ENCODE measurements around the gene CDH23.

Gene CDH23

DNA sequence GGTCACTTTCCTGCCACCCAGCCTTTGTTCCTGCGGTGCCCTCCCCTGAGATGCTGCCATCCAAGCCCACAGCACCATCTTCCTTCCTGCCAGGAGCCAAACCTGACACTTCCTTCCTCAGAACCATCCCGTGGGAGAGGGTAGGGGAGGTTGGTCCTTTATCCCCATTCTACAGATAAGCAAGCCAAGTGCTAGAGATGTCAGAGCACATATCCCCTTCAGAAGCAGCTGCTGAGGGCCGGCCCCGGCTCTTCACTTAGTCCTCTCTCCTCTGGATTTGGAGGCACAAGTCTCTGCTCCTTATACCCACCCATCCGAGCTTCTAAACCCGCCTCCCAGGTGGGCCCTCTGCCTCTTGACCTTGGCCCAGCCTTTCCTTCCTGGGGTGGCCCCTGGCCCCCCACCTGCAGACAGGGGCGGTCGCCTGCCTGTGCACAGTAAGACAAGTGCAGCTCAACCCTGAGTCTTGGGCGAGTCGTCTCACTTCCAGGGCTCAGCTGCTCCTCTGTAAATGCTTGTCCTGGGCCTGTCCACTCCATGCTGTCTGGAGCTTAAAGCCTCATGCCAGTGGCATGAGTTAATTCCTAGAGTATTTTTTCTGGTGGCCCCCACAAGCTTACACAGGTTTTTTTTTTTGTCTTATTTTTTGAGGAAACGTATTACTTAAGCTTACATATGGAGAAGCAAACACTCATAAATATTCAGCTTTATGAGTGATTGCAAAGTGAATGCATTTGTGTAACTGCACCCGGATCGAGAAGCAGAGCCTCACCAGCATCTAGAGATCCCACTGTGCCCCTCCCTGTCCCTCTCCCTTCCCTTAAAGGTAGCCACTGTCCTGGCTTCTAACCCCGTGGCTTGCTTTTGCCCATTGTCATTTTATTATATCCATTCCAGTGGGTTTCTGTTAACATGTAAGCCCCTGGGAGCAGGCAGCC lies 125.1 kb downstream of the CDH23 start:
- no peak for DNase-seq

DNA sequence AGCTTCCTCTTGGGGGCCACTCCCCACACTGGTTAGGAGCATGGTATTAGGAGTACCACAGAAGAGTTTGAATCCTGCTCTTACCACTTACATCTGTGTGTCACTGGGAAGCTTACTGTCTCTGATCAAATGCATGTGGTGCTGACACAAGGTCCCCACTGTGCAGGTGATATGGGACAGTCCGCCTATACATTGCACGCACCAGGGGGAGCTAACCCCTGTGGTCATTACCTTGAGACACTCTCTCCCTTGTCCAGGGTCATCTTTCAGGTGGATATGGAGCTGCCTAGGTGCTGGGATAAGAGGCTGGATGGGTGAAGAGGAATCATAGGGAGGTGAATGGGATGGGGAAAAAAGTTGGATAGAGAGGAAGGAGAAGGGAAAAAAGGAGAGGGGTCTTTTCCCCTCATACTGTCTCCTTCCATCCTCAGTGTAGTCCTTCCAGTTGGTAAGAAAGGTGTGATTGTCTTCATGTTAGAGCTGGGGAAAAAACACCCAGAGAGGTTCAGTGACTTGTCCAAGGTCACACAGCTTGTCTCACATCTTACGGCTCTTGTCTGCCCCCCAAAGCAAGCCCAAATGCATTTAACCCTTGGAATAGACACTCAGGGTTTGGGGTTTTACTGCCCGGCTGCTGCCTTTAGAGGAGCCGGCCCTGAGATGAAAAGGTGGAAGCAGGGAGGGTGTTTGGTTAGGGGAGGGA lies 125.9 kb downstream of the CDH23 start:
- DNase-seq: no peak

DNA sequence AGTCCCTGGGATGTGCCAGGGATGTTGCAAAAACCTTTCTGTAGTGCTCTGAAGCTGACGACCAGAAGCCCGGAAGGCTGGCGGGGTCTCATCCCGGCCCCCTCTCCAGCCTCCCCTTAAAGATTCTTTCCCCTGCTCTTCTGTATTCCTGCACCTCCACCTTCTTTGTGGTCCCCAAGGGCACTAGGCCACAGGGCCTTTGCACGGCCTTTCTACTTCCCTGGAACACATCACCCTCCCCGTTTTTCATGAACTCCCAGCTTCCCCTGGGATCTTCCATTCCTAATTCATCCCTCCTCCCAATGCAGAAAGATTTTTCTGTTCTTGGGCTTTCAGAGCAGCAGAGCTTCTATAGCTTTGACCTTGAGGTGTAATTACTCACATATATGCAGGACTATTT lies 127.0 kb downstream of the CDH23 start:
- no peak for DNase-seq

DNA sequence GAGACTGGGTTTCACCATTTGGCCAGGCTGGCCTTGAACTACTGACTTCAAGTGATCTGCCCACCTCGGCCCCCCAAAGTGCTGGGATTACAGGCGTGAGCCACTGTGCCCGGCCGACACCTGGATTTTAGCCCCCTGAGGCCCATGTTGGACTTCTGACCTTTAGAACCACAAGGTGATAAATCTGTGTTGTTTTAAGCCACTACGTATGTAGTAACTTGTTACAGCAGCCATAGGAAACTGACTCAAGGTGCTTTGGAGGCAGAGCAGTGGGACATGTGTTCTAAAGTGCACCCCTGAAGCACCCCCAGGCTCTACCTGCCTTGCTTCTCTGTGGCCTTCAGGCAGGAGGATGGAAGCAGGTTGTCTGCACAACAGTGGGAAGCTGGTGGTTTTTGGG lies 128.4 kb downstream of the CDH23 start:
- no peak for DNase-seq

DNA sequence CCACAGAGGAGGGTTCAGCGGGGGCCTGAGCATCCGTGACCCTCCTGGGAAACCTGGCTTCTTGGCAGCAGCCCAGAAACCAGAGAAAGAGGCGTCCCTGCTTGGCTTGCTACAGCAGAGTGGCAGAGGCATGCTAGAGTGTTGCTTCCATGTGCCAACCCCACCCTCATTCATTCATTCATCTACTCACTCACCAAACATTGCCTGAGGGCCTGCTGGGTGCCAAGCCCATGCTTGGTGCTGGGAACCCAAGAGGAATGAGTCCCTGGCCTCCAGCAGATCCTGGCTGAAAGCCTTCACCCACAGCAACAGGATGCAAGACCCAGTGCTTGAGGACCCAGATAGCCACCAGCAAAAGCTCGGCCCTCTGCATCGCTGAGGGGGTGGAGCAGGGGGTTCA lies 129.0 kb downstream of the CDH23 start:
- DNase-seq: no peak

DNA sequence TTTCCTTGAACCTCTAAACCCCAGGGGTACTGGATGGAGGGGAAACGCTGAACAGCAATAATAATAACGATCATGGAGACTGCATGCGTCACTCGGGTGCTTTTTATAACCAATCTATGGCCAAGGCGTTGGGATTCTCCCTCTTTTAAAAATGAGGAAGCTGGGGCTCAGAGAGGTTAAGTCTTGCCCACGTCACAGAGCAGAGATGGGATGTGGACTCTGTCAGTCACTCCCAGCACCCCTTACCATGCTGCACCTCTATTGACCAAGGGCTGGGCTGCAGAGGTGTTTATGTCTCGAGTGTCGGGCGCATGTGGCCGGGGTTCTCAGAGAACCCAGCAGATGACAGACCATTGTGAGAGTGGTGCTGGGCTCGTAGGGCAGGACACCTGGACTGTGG lies 129.9 kb downstream of the CDH23 start:
- DNase-seq: no peak

DNA sequence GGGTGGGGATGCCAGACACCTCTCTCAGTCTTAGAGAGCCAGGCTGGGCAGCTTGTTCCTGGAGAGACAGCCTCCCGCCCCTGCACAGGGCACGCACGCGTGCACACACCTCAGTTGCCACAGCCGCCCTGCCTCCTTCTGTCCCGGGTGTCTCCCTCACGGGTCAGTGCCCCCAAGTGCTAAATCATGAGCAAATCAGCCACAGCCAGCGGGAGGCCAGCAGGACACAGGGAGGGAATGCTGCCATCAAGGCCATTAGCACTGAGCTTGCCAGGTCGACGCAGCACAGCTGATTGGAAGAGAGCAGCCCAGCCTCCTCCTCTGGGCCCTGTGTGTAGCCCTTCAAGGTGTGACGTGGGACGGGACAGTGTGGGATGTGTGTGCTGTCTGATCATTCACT lies 130.4 kb downstream of the CDH23 start:
- DNase-seq: no peak

DNA sequence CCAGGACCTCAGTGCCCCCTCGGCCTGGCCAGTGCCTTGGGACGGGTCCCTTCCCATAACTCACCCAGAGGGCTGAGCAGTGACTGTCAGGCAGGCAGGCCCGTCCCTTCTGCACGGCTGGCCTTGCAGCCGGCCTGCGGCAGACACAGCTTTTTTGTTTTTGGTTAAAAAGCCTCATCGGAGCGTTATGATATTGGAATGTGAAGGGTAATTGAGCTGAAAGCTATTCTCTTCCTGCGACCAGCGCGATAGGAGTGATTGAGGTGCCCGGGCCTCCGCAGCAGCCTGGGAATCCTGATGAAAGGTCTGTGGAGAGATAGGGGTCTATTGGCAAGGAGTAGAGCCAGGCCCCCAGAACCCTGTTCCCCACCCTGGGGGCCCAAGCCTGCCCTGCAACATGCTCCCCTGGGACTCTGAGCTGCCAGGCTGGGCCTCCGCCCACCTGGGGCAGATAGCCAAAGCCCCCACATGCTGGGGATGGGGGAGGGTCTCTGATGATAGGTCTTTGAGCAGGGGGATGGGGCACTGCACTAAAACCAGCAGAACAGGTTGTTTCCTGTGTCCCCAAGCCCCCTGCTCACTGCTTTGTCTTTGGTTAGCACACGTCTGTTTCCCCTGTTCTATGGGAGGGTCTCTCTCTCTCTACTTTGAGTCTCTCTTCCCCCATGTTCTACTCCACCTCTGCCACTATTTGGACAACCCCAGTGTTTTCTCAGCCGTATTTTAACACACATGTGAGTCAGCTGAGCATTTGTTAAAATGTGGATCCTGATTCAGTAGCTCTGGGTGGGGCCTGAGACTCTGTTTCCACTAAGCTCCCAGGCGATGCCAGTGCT lies 131.9 kb downstream of the CDH23 start:
- DNase-seq: no peak

DNA sequence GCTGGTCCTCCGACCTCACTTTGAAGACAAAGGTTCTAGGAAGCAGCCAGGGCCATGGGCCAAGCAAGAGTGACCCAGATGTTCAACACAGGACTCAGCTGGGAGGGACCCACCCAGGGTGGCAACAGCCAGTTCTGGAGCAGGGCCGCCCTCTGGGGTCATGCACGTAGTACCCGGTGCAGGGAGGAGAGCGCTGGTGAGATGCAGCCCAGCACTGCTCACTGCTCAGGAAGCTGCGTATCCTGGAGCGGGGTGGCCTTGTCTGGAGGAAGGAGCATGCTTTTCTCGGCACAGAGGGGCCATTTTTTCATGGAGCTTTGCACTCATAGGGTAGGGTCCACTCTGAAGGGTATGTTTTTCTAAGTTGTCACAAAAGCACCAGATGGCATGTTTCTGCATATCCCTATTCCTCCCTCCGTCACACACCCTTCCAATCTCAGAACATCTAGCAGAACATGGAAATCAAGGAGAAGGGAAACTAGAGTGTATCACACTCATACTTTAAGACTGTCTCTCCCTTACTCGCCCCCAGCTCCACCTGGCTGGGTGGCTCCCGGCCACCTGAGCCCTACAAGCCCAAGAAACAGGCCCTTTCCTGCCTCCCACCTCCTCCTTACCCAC lies 132.6 kb downstream of the CDH23 start:
- no peak for DNase-seq

DNA sequence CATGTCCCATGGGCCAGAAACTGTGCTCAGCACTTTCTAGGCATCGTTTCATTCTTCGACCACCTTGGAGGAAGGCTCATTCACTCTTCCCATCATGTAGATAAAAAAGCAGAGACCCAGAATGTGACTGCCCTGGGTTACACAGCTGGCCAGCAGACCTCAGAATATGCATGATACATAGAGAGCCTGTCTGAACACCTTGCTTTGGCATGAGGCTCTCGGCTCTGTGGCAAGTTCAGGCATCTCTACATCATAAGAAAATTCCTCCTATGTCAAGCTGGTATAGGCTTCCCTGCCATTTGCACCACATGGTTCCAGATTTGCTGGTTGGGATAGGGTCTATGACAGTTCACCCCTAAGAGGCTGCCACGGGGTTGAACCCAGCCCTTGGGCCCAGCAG lies 134.1 kb downstream of the CDH23 start:
- DNase-seq: no peak

DNA sequence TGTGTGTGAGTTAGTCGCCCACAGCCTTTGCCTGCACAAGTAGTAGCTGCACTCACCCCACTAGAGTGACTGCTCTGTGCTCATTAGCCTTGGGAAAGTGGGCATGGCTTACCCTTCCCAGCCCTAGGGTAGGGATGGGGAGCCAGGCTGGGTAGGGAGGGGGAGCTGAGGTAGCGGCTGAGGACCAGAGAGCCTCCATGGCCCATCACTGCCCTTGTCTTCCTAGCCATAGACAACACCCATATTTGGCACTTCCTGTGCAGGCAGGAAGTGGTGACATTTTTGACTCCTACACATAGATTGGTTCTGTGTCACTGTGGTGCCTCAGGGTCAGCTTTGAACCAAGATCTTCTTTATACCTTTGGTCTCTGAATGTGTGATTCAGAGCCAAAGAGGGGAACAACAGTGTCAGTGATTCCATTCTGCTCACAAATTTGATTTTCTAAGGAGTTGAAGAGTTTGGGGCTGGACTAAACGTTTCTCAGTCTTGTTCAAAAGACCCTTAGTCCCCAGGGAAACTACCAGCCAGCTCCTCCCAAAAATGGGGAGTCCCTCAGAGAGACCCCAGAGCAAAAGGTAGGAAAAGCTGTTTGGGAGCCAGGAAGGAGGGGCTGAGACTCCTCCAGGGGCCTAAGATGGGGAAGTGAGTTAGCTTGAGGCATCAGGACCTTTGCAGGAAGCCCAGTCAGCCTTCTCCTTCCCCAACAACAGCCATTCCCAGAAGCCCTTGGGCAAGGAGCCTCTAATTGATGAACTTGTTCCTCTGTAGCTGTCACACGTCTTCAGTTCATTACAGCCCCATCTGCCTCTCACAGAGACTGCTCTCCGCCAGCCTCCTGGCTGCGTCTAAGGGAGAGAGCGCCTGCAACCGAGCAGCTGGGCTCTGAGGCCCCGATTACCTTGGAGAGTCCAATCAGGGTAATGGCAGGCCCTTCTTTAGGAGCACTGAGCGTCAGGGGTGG lies 135.0 kb downstream of the CDH23 start:
- no peak for DNase-seq

DNA sequence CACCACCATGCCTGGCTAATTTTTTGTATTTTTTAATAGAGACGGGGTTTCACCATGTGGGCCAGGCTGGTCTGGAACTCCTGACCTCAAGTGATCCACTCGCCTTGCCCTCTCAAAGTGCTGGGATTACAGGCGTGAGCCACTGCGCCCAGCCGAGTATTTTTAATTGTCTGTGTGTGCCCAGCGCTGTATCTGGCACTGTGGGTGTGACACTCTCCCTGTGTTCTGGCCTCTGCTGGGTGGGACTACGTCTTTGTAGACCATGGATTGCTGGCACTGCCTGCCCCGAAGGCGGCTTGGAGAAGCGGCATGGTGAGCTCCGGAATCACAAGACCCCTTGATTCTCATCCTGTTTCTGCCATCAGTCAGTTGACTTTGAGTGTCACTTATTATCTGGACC lies 136.2 kb downstream of the CDH23 start:
- no peak for DNase-seq

DNA sequence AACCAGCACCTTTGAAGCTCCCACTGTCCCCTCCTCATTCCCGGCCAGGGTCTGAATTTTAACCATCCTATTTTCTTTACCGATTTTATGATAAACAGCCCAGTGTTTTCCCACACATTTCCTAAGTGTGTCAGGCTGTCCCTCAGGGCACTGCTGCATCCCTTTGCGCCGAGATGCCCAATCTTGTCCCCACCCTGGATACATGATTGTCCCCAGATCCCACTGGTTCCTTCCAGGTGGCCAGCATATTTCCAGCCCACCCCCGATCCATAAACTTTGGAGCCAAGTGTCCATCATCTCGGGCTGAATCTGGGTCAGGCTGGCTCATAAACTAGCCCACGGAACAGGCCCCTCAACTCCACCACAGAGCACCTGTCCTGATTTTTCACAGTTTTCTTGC lies 137.2 kb downstream of the CDH23 start:
- no peak for DNase-seq

DNA sequence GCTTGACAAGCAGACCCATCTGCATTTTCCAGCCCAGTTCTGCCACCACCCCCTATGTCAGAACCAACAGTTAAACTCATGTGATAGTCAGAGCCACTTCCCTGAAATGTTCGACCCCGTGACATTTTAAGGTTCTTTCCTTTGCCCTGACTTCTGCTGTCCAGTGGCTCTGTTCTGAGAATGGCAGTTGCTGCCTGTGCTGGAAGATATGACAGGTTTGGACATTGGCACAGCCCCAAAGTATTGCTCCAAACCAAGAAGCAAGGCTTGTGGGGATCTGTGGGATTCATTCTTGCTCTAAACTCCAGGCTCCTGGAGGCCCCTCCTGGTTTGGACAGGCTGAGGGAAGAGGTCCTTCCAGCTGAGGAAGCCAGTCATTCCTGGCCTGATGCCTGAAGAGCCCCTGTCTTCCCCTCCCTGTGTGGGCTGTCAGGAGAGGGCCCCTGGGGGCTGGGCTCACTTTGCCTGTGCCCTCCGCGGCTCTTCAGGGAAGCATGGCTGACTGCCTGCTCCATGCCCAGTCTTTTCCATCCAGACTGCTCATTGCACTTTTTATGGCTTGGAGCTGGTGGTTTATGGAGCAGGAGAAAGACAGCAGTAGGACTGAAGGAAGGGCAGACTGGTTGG lies 138.0 kb downstream of the CDH23 start:
- no peak for DNase-seq

DNA sequence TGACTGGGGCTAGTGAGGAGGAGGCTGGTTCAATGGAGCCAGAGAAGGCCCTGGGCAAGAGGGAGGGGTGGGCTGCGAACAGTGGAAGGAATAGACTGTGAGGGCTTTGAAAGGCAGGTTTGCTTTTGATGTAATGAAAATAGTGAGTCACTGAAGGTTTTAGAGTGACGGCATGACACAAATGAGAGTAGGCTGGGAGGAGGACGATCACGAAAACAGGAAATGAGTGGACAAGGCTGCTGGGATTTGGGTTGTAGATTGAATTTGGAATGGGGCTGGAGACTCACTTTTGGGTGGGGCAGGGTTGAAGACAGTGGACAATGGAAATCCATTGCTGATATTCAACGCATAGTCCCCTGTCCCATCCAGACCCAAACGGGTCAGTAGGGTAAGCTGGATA lies 139.6 kb downstream of the CDH23 start:
- no peak for DNase-seq

DNA sequence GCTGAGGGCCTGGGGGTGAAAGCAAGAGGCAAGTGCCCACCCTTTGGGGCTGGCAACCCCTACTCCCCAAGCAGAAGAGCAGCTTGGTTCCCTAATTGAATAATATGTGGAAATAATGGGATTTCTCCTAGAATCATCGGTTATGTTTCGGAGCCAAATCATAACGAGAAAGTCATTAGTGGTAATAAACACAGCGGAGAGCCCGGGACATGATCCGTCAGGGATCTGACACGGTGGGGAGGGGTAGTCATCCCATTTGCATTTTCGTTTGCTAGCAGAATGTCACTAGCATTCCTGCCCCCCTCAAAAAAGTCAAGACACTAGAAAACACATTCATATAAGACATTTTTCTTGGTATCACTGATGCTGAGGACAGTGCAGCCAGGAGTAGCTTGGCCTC lies 140.4 kb downstream of the CDH23 start:
- DNase-seq: no peak

DNA sequence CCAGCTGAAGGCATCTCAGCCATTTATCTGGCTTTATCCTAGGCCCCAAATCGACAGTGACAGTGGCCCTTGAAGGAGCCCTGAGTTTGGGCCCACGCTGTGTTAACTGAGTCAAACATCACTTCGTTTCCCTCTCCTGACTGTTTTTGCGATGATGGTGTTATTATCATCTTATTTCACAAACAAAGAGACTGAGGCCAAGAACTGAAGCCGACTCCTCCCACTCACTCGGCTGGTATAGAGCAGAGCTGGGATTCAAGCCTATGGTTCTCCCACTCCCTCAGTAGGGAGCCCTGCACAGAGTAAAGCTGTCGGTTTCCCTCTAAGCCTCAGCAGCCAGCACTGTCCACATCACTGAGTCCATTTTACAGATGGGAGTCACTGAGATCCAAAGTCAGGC lies 141.0 kb downstream of the CDH23 start:
- DNase-seq: no peak

DNA sequence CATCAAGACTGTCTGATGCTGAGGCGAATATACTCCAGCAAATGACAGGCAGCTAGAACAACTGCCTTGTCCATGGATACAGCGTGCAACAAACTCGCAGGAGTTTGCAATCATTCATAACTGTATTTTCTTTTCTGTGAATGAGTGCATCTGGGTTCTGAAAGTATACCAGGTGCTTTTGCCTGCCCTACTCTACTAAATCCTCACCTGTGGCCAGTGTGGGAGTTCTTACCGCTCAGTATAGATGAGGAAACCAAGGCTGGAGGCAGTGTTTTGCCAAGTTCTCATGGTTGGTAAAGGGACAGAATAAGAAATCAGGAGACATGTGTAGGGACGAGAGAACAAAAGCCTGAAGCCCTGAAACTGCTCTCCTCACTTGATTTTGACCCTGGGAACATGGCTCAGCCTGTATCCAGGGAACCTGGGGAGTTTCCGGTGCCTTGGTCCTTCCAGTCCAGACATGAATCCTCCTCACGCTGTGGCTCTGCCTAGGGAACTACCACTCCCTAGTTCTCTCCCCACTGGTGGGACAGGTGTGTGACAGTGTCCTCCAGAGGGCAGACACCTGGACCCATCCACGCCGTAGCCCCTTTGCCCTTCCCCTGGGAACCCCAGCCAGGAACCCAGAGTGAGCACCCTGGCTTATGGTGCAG lies 142.0 kb downstream of the CDH23 start:
- no peak for DNase-seq

DNA sequence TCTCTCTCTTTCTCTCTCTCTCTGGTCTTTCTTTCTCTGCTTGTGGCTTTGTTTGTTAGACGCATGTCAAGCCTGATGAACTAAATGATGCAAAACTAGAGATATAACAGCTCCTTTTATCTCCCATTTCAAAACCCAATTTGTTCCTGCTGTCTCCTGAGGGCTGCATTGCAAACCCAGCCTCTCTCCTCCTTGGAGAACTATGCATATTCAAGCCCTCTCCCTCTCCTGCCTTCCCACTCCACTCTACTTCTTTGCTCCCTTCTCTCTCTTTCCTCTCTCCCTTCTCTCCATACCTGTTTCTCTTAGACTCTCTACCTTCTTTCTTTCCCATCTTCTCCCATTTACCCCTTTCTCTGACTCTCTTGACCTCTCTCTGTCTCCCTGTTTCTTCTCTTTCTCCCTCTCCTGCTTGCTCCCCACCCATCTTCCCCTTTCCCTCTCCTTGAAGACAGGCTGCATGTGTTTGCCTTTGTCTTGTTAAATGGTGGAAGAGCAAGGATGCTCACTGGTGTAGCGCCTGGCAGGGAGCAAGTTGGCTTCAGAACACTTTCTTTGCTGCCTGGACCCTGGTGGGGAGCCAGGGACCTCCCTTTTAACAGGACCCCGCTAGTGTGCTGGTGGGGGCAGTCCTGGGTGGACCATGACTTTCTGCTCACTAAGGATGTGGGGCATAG lies 142.9 kb downstream of the CDH23 start:
- no peak for DNase-seq

DNA sequence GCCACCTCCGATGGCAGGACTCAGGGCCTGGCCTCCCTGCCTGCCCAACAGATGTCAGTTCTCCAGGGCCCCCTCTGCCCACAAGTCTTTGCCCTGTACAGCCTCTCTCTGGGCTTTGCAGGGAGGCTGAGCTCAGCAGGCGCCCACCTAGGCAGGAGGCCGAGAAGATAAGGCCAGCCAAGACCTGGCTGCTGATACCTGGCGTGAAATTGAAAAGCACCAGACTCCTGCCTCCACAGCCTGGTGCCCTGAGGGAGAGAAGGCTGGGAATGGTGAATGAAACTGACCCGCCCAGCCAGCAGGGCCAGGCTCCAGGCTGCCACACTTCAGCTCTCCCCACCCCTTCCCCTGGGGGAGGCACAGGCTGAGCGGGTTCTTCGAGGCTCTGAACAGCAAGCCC lies 145.8 kb downstream of the CDH23 start:
- no peak for DNase-seq
